Regular cardiac myocyte (primary cell): ENCODE results near the gene C1QTNF8. TPM values are rescaled to one million over a fixed set of nuclear protein-coding genes. Genes with fewer than 3 reads are reported as not detected.

Experiments used
- total RNA-seq: library from RNA; depleted of rRNA; stranded (reverse); fragments of >200 nt; gene quantifications from 2 replicates; pipeline ENCODE4 v1.2.3, GENCODE V29; 2014

C1QTNF8 gene
- total RNA-seq, result not detected in 2 replicates

GRCh38 chr16:1096169-1097082 is at the start of gene C1QTNF8:
TSS of gene C1QTNF8 (minus strand) at chr16:1096244. CDS start at chr16:1094922, 1,322 bp downstream.

GRCh38 chr16:1072526-1073261 is 23.4 kb downstream of the C1QTNF8 start, which contains the start of gene SSTR5:
TSS of gene SSTR5 (plus strand) at chr16:1072747. CDS start at chr16:1078869, 6,122 bp downstream.

Other genes with a start within 250 kb of the C1QTNF8 start
- gene LMF1, start 125.3 kb downstream of the C1QTNF8 start, total RNA-seq, result 15.0 and 28.2 TPM in 2 replicates
- 0.28 and 0.77 TPM in 2 replicates for gene SOX8, start 114.5 kb downstream of the C1QTNF8 start, total RNA-seq
- not detected in 2 replicates for gene SSTR5, start 23.5 kb downstream of the C1QTNF8 start, total RNA-seq
- gene CACNA1H, start 56.9 kb upstream of the C1QTNF8 start, total RNA-seq, result 13.0 and 14.9 TPM in 2 replicates
- not detected in 2 replicates for gene TPSG1, start 129.0 kb upstream of the C1QTNF8 start, total RNA-seq
- gene TPSB2, start 133.9 kb upstream of the C1QTNF8 start, total RNA-seq, result not detected in 2 replicates
- gene TPSAB1, start 144.5 kb upstream of the C1QTNF8 start, total RNA-seq, result not detected in 2 replicates
- not detected in 2 replicates for gene TPSD1, start 159.8 kb upstream of the C1QTNF8 start, total RNA-seq
- gene UBE2I, start 213.4 kb upstream of the C1QTNF8 start, total RNA-seq, result 45.4 and 62.9 TPM in 2 replicates
- 0.38 and 0.56 TPM in 2 replicates for gene BAIAP3, start 237.4 kb upstream of the C1QTNF8 start, total RNA-seq